Endodermal cell (in vitro differentiated cells): Measurements from ENCODE around the gene TIMM8B. TPM values are rescaled to one million over a fixed set of nuclear protein-coding genes. Genes with fewer than 3 reads are reported as not detected.
A peak's percentile ranks its signal among the peaks of the same experiment; 100 is the strongest.

Experiments
- DNase-seq: peaks from one replicate; pipeline ENCODE4 v3.0.0-alpha.2; 2017
- H3K27ac ChIP-seq: 2 replicates; pipeline ENCODE4 v1.5.1; 2013; ENCODE audit warnings: mild to moderate bottlenecking, low read depth, low read length, moderate library complexity
- H3K27me3 ChIP-seq: 2 replicates; pipeline ENCODE4 v1.6.1; 2013; ENCODE audit warnings: mild to moderate bottlenecking, low read length, moderate library complexity; ENCODE audit not compliant: insufficient read depth, control insufficient read depth, poor library complexity, severe bottlenecking
- H3K36me3 ChIP-seq: 2 replicates; pipeline ENCODE4 v1.7.0; 2013; ENCODE audit warnings: mild to moderate bottlenecking, low read length, moderate library complexity; ENCODE audit not compliant: control insufficient read depth, insufficient read depth
- H3K4me1 ChIP-seq: one replicate; pipeline ENCODE4 v1.7.0; 2013; ENCODE audit warnings: low read length; ENCODE audit not compliant: control insufficient read depth, insufficient read depth
- H3K4me3 ChIP-seq: 2 replicates; pipeline ENCODE4 v1.5.1; 2013; ENCODE audit warnings: mild to moderate bottlenecking, low read length, moderate library complexity
- H3K9ac ChIP-seq: 2 replicates; pipeline ENCODE4 v1.6.1; 2013; ENCODE audit warnings: mild to moderate bottlenecking, low read length, moderate library complexity; ENCODE audit not compliant: poor library complexity, severe bottlenecking; ENCODE audit errors: extremely low read depth
- H3K9me3 ChIP-seq: 2 replicates; pipeline ENCODE4 v1.6.1; 2013; ENCODE audit warnings: mild to moderate bottlenecking, low read length, moderate library complexity; ENCODE audit not compliant: control insufficient read depth
- H3K27ac Mint-ChIP-seq: 2 replicates; pipeline ENCODE4 v1.8.0; 2020; ENCODE audit warnings: mixed read lengths
- H3K27me3 Mint-ChIP-seq: 2 replicates; pipeline ENCODE4 v1.8.0; 2021; ENCODE audit warnings: mild to moderate bottlenecking, mixed read lengths; ENCODE audit not compliant: insufficient read depth
- H3K36me3 Mint-ChIP-seq: 2 replicates; pipeline ENCODE4 v1.8.0; 2020; ENCODE audit warnings: low read depth, mixed read lengths
- H3K4me1 Mint-ChIP-seq: 2 replicates; pipeline ENCODE4 v1.8.0; 2020; ENCODE audit warnings: mixed read lengths
- H3K4me3 Mint-ChIP-seq: 2 replicates; pipeline ENCODE4 v1.8.0; 2020; ENCODE audit warnings: mild to moderate bottlenecking, moderate library complexity, mixed read lengths
- H3K9me3 Mint-ChIP-seq: 2 replicates; pipeline ENCODE4 v1.8.0; 2020; ENCODE audit warnings: mild to moderate bottlenecking, mixed read lengths
- WGBS, 2 experiments: methylation state at CpG; one replicate each; pipeline versions ENCODE4 v1.1.5 to v1.1.7; 2013; ENCODE audit warnings: missing lambda C conversion rate in 2 of 2, mixed read lengths in 1 of 2; ENCODE audit not compliant: insufficient coverage in 1 of 2, insufficient read length in 1 of 2; 5-methylcytosine and 5-hydroxymethylcytosine counted together
- total RNA-seq, 2 donors: library from RNA; stranded (reverse); fragmentation: NEBNext Ultra II Directional in 1 of 2; extraction: Animal tissue kit (Norgen Biotek cat#: 25700) in 1 of 2; gene quantifications; 2 replicates in 1 of 2; 3 replicates in 1 of 2; pipeline ENCODE4 v1.2.1, GENCODE V29; 2021
- TF ChIP-seq, protein P1 (sequence below): fragments of 200-600 bp; sonication (generic); conservative IDR thresholded peaks from 2 replicates; pipeline ENCODE4 v1.5.0; 2021; ENCODE audit warnings: antibody characterized with exemption, mild to moderate bottlenecking

Gene TIMM8B
- total RNA-seq, 2 donors from 2014 or later = 65.1 to 71.3 TPM

GRCh38 chr11:112115386-112115785, 28.8 kb upstream of the TIMM8B start:
- WGBS, 2 experiments = 80 to 96% methylated on average over 5 of the region's 5 CpGs
- H3K36me3 Mint-ChIP-seq = no peaks in the 10 kb centered on the region
- no peaks in the 10 kb centered on the region for H3K9me3 Mint-ChIP-seq
- H3K9ac ChIP-seq = no peak overlapping the region
- DNase-seq = no peak
- TF ChIP-seq, protein P1, sequence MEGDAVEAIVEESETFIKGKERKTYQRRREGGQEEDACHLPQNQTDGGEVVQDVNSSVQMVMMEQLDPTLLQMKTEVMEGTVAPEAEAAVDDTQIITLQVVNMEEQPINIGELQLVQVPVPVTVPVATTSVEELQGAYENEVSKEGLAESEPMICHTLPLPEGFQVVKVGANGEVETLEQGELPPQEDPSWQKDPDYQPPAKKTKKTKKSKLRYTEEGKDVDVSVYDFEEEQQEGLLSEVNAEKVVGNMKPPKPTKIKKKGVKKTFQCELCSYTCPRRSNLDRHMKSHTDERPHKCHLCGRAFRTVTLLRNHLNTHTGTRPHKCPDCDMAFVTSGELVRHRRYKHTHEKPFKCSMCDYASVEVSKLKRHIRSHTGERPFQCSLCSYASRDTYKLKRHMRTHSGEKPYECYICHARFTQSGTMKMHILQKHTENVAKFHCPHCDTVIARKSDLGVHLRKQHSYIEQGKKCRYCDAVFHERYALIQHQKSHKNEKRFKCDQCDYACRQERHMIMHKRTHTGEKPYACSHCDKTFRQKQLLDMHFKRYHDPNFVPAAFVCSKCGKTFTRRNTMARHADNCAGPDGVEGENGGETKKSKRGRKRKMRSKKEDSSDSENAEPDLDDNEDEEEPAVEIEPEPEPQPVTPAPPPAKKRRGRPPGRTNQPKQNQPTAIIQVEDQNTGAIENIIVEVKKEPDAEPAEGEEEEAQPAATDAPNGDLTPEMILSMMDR = no peak
- no peak overlapping the region for H3K4me3 ChIP-seq
- no peaks in the 10 kb centered on the region for H3K4me1 ChIP-seq
- H3K4me1 Mint-ChIP-seq = no peaks in the 10 kb centered on the region
- no peaks in the 10 kb centered on the region for H3K9me3 ChIP-seq
- H3K27me3 ChIP-seq = no peaks in the 10 kb centered on the region
- H3K27ac Mint-ChIP-seq = no peak overlapping the region
- no peak overlapping the region for H3K27ac ChIP-seq
- no peak overlapping the region for H3K4me3 Mint-ChIP-seq
- H3K27me3 Mint-ChIP-seq = no peaks in the 10 kb centered on the region
- H3K36me3 ChIP-seq = no peaks in the 10 kb centered on the region

- WGBS, 2 experiments = 99 to 100% methylated on average over 1 to 2 of the region's 2 CpGs
- no peaks in the 10 kb centered on the region for H3K27me3 Mint-ChIP-seq
- H3K4me1 Mint-ChIP-seq = no peaks in the 10 kb centered on the region
- H3K9me3 Mint-ChIP-seq = no peaks in the 10 kb centered on the region
- no peaks in the 10 kb centered on the region for H3K36me3 Mint-ChIP-seq
- no peak overlapping the region for H3K4me3 Mint-ChIP-seq
- H3K9ac ChIP-seq = no peak overlapping the region
- no peak overlapping the region for H3K27ac ChIP-seq
- H3K9me3 ChIP-seq = no peaks in the 10 kb centered on the region
- H3K4me1 ChIP-seq = no peaks in the 10 kb centered on the region
- no peak overlapping the region for H3K4me3 ChIP-seq
- TF ChIP-seq, protein P1 = no peak
- no peaks in the 10 kb centered on the region for H3K27me3 ChIP-seq
- H3K27ac Mint-ChIP-seq = no peak overlapping the region
- no peak for DNase-seq
- H3K36me3 ChIP-seq = no peaks in the 10 kb centered on the region
Measured at GRCh38 chr11:112114460-112114859, 27.9 kb upstream of the TIMM8B start.

DNA sequence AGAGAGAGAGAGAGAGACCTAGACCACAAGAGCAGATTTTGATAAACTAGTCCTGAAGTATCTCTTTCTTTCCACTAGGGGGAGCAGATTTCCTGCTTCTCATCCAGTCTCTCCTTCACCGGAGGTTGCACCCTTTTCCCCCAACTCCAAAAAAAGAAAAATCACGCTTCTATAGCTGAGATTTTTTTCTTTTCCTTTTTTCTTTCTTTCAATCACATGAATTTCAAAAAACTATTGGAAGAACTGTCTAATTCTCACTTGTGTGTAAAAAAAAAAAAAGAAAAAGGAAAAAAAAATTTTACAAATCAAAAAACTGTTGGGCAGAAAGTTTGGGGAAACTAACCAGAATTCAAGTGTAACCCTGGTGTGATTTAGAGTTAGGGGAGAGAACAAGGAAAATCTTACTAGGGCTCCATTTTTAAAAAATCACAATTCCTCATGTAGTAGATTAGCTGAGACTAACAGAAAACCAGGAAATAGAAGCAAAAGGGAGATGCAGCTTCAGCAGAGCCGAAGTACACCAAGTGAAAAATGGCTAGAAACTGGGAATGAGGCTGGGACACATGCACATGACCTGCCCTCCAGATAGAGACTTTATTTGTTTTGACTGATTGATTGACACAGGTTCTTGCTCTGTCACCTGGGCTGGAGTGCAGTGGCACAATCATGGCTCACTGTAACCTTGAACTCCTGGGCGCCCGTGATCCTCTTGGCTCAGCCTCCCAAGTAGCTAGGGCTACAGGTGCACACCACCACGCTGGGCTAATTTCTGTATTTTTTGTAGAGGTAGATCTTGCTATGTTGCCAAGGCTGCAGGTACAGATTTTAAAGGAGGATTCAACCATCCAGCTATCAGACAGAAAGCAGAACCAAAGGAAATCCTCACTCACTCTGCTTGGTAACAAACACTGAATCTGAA, 27.2 kb upstream of the TIMM8B start:
- H3K9ac ChIP-seq = no peak overlapping the region
- H3K4me3 Mint-ChIP-seq = no peak overlapping the region
- H3K4me1 ChIP-seq = no peaks in the 10 kb centered on the region
- TF ChIP-seq, protein P1 = peak; percentile 84
- no peak overlapping the region for H3K4me3 ChIP-seq
- no peaks in the 10 kb centered on the region for H3K27me3 ChIP-seq
- no peak overlapping the region for H3K27ac Mint-ChIP-seq
- no peaks in the 10 kb centered on the region for H3K27me3 Mint-ChIP-seq
- no peaks in the 10 kb centered on the region for H3K36me3 ChIP-seq
- H3K4me1 Mint-ChIP-seq = no peaks in the 10 kb centered on the region
- no peak for DNase-seq
- H3K9me3 ChIP-seq = no peaks in the 10 kb centered on the region
- WGBS, 2 experiments = 72 to 75% methylated on average over 4 to 6 of the region's 6 CpGs
- H3K9me3 Mint-ChIP-seq = no peaks in the 10 kb centered on the region
- no peak overlapping the region for H3K27ac ChIP-seq
- no peaks in the 10 kb centered on the region for H3K36me3 Mint-ChIP-seq
